BE2C (cell line): Measurements from ENCODE around the gene IER3.

Experiments
- DNase-seq: peaks from one replicate; pipeline ENCODE4 v3.0.0-alpha.2; 2020
- H3K27me3 ChIP-seq: fragments of 250-450 bp; sonication (Bioruptor Pico); 2 replicates; pipeline ENCODE4 v1.5.1; 2020; ENCODE audit warnings: mild to moderate bottlenecking
- H3K36me3 ChIP-seq: fragments of 250-450 bp; sonication (Bioruptor Pico); 2 replicates; pipeline ENCODE4 v1.5.1; 2020; ENCODE audit warnings: mild to moderate bottlenecking
- H3K4me1 ChIP-seq: fragments of 250-450 bp; sonication (Bioruptor Pico); 2 replicates; pipeline ENCODE4 v1.5.1; 2020
- H3K4me3 ChIP-seq: 2 replicates; pipeline ENCODE4 v1.5.1; 2011; ENCODE audit warnings: low read depth, low read length
- H3K9me3 ChIP-seq: fragments of 250-450 bp; sonication (Bioruptor Pico); 2 replicates; pipeline ENCODE4 v1.5.1; 2020
- TF ChIP-seq, protein P1 (sequence below): IDR thresholded peaks from 2 replicates; pipeline ENCODE4 v1.5.1; 2012; ENCODE audit warnings: mild to moderate bottlenecking, low read depth, low read length

The IER3 gene

DNA sequence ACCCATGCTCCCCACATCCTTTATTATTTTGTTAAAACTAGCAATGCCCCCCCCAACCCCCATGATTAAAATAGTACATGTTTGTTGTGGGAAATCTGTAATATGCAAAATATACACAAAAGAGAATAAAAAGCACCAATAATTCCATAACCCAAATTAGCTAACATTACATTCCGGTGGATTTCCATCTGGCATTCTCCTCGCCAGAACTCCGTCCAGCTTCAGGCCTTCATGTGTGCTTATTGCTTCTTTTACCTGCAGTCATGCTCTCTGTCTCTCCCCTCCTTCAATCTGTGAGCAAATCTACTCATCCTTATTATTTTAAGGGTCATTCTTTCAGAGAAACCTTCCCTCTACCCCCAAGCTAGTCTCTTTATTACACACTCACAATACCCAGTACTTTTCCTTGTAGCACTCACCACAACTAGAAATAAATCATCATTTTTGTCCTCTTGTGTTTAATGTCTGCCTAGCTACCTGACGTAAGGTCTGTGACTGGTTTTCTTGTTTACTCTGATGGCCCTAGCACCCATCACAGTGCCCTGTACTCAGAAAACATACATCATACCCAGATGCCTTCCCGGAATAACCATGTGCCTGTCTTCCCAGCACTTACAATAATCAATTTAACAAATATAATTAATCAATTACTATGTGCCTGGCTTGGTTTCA, 25.6 kb upstream of the IER3 start:
- Histone ChIP-seq H3K9me3 (no peaks in the 10 kb centered on the region; the same call in 1 of the 2 replicates), H3K4me3 (no peak overlapping the region), H3K36me3 (no peaks in the 10 kb centered on the region), H3K4me1 (peaks cover 14% of the 10 kb centered on the region), H3K27me3 (no peaks in the 10 kb centered on the region)
- TF ChIP-seq, protein P1, sequence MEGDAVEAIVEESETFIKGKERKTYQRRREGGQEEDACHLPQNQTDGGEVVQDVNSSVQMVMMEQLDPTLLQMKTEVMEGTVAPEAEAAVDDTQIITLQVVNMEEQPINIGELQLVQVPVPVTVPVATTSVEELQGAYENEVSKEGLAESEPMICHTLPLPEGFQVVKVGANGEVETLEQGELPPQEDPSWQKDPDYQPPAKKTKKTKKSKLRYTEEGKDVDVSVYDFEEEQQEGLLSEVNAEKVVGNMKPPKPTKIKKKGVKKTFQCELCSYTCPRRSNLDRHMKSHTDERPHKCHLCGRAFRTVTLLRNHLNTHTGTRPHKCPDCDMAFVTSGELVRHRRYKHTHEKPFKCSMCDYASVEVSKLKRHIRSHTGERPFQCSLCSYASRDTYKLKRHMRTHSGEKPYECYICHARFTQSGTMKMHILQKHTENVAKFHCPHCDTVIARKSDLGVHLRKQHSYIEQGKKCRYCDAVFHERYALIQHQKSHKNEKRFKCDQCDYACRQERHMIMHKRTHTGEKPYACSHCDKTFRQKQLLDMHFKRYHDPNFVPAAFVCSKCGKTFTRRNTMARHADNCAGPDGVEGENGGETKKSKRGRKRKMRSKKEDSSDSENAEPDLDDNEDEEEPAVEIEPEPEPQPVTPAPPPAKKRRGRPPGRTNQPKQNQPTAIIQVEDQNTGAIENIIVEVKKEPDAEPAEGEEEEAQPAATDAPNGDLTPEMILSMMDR = no peak
- no peak for DNase-seq

DNA sequence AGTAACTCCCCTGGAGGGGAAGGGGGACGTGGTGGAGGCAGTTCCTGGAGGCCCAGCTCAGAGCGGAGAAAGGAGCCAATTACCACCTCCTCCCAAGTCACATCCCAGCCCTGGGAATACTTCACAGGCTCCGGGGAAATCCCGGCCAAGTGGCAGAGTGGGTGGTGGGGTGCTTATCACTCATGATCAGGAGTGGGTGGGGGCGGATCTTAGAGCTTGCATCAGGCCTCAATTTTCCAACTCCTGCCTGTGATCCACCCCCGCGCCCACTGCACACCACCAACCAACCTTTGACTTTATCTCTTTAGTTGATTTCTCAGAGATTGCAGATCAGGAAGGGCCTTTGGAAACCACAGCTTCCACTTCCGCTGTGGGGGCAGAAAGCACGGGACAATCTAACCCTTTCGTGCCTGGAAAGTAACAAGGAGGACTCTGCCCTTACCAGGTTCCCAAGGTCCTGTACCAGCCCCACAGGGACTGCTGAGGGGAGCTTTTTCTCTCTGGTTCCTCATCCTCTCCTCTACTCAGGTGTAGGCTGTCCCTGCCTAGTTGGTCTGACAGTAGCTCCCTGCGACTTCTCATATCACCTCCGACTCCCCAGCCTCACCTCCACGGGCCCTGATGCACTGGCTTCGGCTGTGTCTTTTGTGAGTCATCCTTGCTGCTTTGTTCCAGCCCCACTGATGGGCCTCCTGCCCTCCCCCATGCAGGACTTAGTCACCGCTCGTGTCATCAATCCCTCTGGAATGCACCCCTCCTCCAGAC, 24.9 kb upstream of the IER3 start:
- Histone ChIP-seq H3K36me3 (no peaks in the 10 kb centered on the region), H3K4me3 (no peak overlapping the region), H3K27me3 (no peaks in the 10 kb centered on the region), H3K4me1 (peaks cover 14% of the 10 kb centered on the region), H3K9me3 (no peaks in the 10 kb centered on the region; the same call in 1 of the 2 replicates)
- TF ChIP-seq, protein P1 = no peak
- peak; percentile 51 for DNase-seq

DNA sequence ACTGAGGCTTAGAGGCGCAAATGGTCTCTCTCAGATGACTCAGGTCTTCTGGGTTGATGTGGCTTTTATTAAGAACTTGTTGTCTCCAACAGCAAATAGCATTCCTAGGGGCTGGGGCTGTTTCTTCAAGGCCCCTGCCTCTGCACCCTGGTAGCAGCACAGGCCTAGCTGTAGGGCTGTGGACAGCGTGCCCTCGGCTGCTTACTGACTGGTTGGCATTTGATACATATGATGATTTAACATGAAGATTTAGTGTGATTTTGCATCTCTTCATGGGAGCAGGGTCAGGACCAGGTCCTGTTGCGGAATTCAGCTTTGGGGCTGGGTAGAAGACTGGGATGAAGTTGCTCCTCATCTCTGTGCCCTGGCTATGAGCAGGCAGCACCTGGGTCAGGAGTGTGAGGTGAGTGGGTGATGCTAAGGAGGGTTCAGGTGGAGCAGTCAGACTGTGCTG, 24.3 kb upstream of the IER3 start:
- no peak overlapping the region for H3K4me3 ChIP-seq
- H3K9me3 ChIP-seq = no peaks in the 10 kb centered on the region; the same call in 1 of the 2 replicates
- TF ChIP-seq, protein P1 = no peak
- H3K27me3 ChIP-seq = no peaks in the 10 kb centered on the region
- DNase-seq = no peak
- H3K36me3 ChIP-seq = no peaks in the 10 kb centered on the region
- H3K4me1 ChIP-seq = peaks cover 18% of the 10 kb centered on the region

DNA sequence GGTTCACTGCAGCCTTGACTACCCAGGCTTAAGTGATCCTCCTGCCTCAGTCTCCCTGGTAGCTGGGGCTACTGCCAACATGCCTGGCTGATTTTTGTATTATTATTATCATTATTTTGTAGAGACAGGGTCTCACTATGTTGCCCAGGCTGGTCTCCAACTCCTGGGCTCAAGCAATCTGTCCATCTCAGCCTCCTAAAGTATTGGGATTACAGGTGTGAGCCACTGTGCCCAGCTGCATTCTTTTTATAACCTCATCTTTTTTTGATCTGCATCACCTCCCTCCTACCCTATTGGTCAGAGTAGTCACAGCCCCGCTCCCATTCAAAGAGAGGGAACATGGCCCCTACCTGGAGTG, 23.6 kb upstream of the IER3 start:
- no peak overlapping the region for H3K4me3 ChIP-seq
- H3K4me1 ChIP-seq = peaks cover 19% of the 10 kb centered on the region
- TF ChIP-seq, protein P1 = no peak
- DNase-seq = no peak
- H3K27me3 ChIP-seq = no peaks in the 10 kb centered on the region
- no peaks in the 10 kb centered on the region for H3K36me3 ChIP-seq
- no peaks in the 10 kb centered on the region; the same call in 1 of the 2 replicates for H3K9me3 ChIP-seq

DNA sequence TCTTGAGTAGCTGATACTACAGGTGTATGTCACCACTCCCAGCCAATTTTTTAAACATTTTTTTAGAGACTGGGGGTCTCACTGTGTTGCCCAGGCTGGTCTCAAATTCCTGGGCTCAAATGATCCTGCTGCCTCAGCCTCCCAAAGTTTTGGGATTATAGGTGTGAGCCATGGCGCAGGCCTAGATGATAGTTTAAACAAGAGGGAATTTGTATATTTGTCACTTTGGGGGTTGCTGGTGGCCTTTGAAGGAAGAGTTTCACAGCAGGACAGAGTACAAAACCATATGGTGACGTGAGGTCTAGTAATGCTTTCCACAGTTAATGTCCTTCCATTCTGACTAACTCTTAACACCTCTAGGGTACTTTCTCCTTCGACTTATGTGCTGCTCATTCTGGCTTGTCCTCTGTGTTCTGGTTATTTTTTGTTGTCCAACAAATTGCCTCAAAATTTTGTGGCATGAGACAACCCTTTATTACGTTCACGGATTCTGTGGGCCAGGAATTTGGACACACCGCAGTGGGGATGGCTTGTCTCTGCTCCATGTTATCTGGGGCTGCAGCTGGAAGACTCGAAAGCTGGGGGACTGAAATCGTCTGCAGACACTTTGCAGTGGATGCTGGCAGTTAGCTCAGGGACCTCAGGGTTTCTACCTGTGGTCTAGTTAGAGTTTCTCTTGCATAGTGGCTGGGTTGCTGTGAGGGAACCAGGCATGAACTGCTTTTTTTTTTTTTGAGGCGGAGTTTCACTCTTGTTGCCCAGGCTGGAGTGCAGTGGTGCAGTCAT, 23.0 kb upstream of the IER3 start:
- Histone ChIP-seq H3K36me3 (no peaks in the 10 kb centered on the region), H3K4me3 (no peak overlapping the region), H3K4me1 (peaks cover 19% of the 10 kb centered on the region), H3K9me3 (no peaks in the 10 kb centered on the region; the same call in 1 of the 2 replicates), H3K27me3 (no peaks in the 10 kb centered on the region)
- TF ChIP-seq, protein P1 = no peak
- DNase-seq = no peak
